Measurements from ENCODE around the gene NEU1.

DNA sequence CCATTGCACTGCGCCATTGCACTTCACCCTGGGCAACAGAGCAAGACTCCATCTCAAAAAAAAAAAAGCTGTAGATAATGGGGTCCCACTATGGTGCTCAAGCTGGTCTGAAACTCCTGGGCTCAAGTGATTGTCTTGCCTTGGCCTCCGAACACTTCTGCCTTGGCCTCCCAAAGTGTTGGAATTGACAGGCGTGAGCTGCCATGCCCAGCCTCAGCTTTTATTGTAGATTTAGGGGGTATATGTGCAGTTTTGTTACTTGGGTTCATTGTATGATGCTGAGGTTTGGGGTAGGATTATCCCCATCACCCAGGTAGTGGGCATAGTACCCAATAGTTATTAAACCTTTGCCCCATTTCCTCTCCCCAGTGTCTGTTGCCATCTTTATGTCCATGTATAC, 23.7 kb downstream of the NEU1 start:
- TF ChIP-seq, protein P1, sequence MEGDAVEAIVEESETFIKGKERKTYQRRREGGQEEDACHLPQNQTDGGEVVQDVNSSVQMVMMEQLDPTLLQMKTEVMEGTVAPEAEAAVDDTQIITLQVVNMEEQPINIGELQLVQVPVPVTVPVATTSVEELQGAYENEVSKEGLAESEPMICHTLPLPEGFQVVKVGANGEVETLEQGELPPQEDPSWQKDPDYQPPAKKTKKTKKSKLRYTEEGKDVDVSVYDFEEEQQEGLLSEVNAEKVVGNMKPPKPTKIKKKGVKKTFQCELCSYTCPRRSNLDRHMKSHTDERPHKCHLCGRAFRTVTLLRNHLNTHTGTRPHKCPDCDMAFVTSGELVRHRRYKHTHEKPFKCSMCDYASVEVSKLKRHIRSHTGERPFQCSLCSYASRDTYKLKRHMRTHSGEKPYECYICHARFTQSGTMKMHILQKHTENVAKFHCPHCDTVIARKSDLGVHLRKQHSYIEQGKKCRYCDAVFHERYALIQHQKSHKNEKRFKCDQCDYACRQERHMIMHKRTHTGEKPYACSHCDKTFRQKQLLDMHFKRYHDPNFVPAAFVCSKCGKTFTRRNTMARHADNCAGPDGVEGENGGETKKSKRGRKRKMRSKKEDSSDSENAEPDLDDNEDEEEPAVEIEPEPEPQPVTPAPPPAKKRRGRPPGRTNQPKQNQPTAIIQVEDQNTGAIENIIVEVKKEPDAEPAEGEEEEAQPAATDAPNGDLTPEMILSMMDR (optimal IDR thresholded peaks at IDR 0.05 in 1 of 3, IDR thresholded peaks at IDR 0.05 in 1 of 3, conservative IDR thresholded peaks at IDR 0.05 in 1 of 3; ENCODE audit: extremely low read depth in 1 of 3, insufficient read depth in 2 of 3, low read length in 3 of 3): no peak
- TF ChIP-seq EZH2 (IDR thresholded peaks at IDR 0.05; ENCODE audit: low read length): no peak

Data from keratinocyte (primary cell).